NCI-H1436 treated with DMSO at 0.1 percent for 48 hours (cell line): ENCODE results near the gene NTN5.
"Not testable (repeated sequence)": the region's sequence is repeated elsewhere in the genome, so short reads cannot be mapped to it uniquely, and the experiment has no call there.

Source experiments
- DNase-seq: peaks from one replicate; lab custom pipeline; 2025; lab: John Stamatoyannopoulos, UW

Gene NTN5

GRCh38 chr19:48669903-48670668 lies 2.7 kb downstream of the NTN5 start:
- no peak for DNase-seq

DNA sequence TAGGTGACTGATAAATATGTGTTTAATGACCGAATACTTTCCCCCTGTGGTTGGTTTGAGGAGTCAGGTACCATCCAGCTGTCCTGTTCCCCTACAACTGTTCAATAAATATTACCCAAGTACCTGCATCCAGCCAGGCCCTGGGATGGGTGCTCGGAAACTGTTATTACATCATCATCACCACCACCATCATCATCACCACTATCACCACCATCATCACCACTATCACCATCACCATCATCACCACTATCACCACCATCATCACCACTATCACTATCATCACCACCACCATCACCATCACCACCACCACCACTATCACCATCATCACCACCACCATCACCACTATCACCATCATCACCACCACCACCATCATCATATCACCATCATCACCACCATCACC lies 4.1 kb downstream of the NTN5 start:
- DNase-seq = no peak

GRCh38 chr19:48668332-48668731 lies 4.5 kb downstream of the NTN5 start:
- DNase-seq = no peak

- no peak for DNase-seq
Measured at GRCh38 chr19:48665786-48666185, 7.0 kb downstream of the NTN5 start.

DNA sequence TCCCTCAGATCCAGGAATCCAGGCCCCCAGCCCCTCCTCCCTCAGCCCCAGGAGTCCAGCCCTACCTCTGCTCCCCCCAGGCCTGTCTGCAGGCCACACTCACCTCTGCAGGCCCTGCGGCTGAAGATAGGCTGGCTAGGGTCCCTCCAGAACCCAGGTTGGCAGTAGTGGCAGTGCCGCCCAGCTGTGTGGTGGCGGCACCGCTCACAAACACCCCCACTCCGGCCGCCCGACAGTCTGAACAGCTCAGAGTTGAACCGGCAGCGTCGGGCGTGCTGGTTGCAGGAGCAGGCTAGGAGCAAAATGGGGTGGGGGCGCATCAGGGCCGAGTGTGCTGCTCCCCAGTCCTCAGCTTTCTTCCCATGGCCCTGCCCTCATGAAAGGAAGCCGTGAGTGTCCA lies 8.3 kb downstream of the NTN5 start:
- DNase-seq = no peak

GRCh38 chr19:48663667-48664066 lies 9.2 kb downstream of the NTN5 start:
- DNase-seq = no peak

DNA sequence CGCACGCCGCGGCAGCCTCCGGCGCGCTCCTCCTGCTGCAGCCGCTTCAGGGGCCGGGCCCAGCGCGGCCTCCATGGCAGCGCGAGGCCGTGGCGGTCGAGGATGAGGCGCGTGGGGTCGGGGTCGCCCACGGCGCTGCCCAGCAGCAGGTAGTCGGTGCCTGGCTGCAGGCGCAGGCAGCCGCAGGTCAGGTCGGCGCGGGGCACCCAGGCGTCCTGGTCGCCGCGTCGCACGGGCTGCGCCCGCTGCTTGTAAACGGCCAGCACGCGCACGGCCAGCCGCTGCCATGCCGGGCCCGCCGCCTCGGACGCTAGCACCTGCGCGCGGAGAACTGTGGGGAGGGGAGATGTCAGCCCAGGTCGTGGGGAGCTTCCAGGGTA lies 11.1 kb downstream of the NTN5 start:
- DNase-seq = no peak

GRCh38 chr19:48660852-48661710 lies 11.7 kb downstream of the NTN5 start:
- DNase-seq = no peak

DNA sequence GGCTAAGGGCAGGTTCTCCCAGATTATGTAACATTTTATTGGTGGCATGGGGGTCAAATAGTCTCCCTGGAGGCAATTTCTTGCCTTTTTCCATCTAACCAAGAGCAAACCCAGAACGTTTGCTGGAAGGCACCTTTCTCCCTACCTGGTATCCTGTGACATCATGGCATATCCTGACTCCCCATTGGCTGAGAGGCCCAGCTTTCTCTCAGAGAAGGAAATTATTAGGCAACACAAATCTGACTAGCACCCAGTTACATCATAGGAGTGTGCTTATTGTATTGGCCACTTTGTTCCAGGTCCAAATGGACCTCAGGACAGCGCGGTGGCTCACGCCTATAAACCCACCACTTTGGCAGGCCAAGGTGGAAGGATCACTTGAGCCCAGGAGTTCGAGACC lies 13.0 kb downstream of the NTN5 start:
- DNase-seq = no peak

GRCh38 chr19:48658483-48658882 lies 14.3 kb downstream of the NTN5 start:
- DNase-seq = no peak

DNA sequence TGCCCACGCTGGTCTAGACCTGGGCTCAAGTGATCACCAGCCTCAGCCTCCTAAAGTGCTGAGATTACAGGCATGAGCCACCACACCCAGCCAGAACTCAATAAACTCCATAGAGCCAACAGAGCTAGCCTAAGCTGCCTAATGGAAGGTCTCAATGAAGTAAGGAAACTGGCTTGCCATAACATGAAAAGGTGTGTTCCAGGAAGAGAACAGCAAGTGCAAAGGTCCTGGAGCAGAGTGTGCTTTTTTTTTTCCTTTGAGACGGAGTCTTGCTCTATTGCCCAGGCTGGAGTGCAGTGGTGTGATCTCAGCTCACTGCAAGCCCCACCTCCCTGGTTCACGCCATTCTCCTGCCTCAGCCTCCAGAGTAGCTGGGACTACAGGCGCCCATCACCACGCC lies 15.0 kb downstream of the NTN5 start:
- not testable (repeated sequence) for DNase-seq

DNA sequence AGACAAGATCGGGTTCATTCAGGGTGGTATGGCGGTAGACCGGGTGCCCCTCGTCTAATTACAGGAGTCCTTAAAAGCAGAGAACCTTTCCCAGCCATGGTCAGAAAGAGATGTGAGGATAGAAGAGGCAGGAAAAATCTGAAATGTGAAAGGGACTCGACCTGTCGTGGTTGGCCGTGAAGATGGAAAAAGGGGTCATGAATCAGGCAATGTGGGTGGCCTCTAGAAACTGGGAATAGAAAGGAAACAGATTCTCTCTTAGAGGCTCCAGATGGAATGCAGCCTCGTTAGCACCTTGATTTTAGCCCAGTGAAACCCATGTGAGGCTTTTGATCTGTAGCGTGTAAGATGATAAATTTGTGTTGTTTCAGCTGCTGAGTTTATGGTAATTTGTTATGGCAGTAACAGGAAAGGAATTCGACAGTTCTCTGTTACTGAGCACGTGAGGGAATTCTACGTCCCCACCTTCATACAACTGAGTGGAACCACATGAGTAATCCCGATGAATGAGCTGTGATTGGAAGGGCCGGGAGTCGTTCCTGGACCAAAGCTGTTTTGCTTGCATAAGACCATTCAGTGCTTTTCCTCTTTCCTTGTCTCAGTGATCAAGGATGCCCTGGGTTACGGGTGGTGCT lies 15.9 kb downstream of the NTN5 start:
- no peak for DNase-seq

- no peak for DNase-seq
Measured at GRCh38 chr19:48654299-48655059, 18.3 kb downstream of the NTN5 start.

DNA sequence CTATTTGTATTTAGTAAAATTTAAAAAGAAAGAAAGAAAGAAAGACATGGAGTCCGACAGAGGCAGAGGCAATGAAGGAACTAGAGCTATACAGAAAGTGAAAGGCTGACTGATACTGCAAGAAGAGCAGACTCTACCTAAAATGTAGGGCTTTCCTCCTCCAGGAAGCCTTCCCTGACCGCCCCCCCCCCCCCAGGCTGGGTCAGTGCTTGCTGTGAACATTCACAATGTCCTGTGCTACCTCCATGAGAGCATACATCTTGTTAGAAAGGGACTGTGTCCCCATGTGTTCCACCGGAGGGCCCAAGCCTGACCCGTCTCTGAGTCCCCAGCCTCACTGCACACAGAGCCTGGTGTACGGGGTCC lies 21.2 kb downstream of the NTN5 start:
- no peak for DNase-seq

- no peak for DNase-seq
Measured at GRCh38 chr19:48650974-48651682, 21.7 kb downstream of the NTN5 start.

- no peak for DNase-seq
Measured at GRCh38 chr19:48648134-48648533, 24.7 kb downstream of the NTN5 start.

DNA sequence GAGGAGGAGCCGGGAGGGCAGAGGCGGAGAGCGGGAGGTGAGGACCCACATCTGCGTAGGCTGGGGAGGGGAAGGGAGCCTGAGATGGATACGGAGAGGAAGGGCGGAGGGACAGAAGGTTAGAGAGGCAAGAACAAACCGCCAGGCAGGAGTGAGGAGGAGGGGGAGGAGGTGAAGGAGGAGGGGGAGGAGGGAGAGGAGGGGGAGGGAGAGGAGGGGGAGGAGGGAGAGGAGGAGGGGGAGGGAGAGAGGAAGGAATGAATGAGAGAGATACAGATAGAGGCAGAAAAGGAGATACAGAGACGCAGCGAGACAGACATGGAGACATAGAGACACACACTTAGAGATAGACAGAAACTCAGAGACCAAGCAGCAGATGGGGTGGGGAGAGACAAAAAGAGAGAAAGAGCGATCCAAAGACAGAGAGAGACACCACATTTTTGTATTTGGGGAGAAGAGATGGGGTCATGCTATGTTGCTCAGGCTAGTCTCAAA lies 26.0 kb downstream of the NTN5 start:
- DNase-seq = no peak

- DNase-seq = no peak
Measured at GRCh38 chr19:48646001-48646721, 26.7 kb downstream of the NTN5 start, which contains the start of gene CA11. TSS of gene CA11 (minus strand) at chr19:48646187. CDS start at chr19:48645632, 555 bp downstream.

DNA sequence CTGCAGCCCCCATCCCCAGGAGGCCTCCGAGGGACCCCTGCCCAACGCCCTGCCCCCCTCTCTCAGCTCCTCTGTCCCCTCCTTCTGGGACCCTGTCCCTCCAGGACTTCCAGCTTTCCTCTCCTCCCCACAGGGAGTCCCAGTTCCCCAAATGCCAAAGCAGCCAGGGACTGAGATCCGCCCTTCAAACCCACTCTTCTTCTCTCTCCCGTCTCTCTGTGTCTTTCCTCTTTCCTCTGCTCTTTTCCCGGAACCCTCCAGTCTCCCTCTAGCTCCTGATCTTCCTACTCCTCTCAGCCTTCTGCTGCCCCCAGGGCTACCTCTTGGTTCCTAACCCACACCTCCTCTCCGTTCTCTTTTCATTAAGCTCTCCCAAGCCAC lies 27.2 kb downstream of the NTN5 start:
- DNase-seq = no peak

DNA sequence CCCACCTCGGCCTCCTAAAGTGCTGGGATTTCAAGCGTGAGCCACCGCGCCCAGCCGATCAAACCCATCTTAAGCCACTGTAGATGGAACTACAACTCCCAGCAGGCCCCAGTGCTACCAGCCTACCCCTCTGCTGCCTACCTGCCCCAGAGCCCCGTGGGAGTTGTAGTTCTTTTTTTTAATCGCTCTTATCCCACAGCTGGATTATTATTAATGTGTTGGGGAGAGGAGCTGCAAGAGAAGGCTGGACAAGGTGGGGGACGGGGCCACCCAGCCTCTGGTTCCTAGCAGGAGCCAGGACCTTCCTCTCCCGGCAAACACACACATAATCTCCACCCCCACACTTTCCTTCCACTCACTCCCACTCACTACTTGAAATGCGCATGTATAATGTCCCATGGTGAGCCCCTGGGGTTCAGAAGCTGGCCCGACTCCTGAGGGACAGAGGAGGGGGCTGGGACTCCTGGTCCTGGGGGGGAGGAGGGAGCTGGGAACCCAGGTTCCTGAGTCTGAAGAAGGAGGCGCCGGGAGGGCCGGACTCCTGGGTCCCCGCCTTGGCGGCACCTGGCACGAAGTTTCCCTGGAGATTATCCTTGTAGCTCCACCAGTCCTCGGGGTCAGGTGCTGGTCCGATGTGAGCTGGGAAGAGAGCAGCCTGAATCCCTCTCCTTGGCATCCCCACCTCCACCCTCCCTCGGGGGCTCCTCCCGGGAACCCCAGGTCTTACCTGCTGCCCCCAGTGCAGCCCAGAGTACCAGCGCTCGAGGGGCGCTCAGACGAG lies 27.8 kb downstream of the NTN5 start:
- DNase-seq = no peak
